PC-3 (cell line): ENCODE data around the gene PCYT2. TPM values are rescaled to one million over a fixed set of nuclear protein-coding genes. Genes with fewer than 3 reads are reported as not detected.

Source experiments
- ATAC-seq: fragments of 200-7000 bp; cut with Tn5 transposase; 2 replicates; pipeline ENCODE4 v1.9.1; 2020; ENCODE audit warnings: mild to moderate bottlenecking, moderate library complexity
- BruUV-seq: library from RNA; stranded (reverse); fragments of 400-500 nt; replicated peaks from 2 replicates; lab custom pipeline; 2021; lab: Mats Ljungman, UMichigan
- CTCF ChIA-PET: fragments of 300-600 bp; sonication (Branson Sonifier 250); formaldehyde crosslinking; loops from one replicate; lab custom pipeline; 2022; ENCODE audit warnings: antibody characterized with exemption; lab: Charles Lee
- POLR2A ChIA-PET: fragments of 300-600 bp; sonication (Branson Sonifier 250); formaldehyde crosslinking; loops from one replicate; lab custom pipeline; 2022; ENCODE audit warnings: antibody characterized with exemption; ENCODE audit not compliant: unreplicated experiment; lab: Charles Lee
- DNase-seq: peaks from one replicate; pipeline ENCODE4 v3.0.0-alpha.2; 2015
- H2AFZ ChIP-seq: fragments of 300-600 bp; sonication (generic); 2 replicates; pipeline ENCODE4 v1.6.0; 2016; ENCODE audit warnings: antibody characterized with exemption, low read length
- H3F3A ChIP-seq: fragments of 300-600 bp; sonication (generic); one replicate; pipeline ENCODE4 v1.6.0; 2017; ENCODE audit warnings: antibody characterized with exemption, low read length, control low read depth, mild to moderate bottlenecking; ENCODE audit not compliant: unreplicated experiment
- H3K27ac ChIP-seq: fragments of 300-600 bp; sonication (generic); 2 replicates; pipeline ENCODE4 v1.5.1; 2016; ENCODE audit warnings: mild to moderate bottlenecking, low read length
- H3K27me3 ChIP-seq: fragments of 300-600 bp; sonication (generic); 2 replicates; pipeline ENCODE4 v1.6.1; 2016; ENCODE audit warnings: low read length, mixed read lengths
- H3K36me3 ChIP-seq: fragments of 300-600 bp; sonication (generic); 2 replicates; pipeline ENCODE4 v1.6.1; 2016; ENCODE audit warnings: low read depth, mixed run types, low read length, mixed read lengths
- H3K4me1 ChIP-seq: fragments of 300-600 bp; sonication (generic); 2 replicates; pipeline ENCODE4 v1.5.1; 2016; ENCODE audit warnings: low read length; ENCODE audit not compliant: insufficient read depth
- H3K4me2 ChIP-seq: fragments of 300-600 bp; sonication (generic); 2 replicates; pipeline ENCODE4 v1.6.0; 2016; ENCODE audit warnings: low read length
- H3K4me3 ChIP-seq: fragments of 300-600 bp; sonication (generic); 2 replicates; pipeline ENCODE4 v1.5.1; 2016; ENCODE audit warnings: mild to moderate bottlenecking, low read length, mixed read lengths
- H3K79me2 ChIP-seq: fragments of 300-600 bp; sonication (generic); 2 replicates; pipeline ENCODE4 v1.6.1; 2017; ENCODE audit warnings: low read length, mixed read lengths
- H3K9ac ChIP-seq: fragments of 300-600 bp; sonication (generic); 2 replicates; pipeline ENCODE4 v1.6.0; 2016; ENCODE audit warnings: mild to moderate bottlenecking, low read length
- H3K9me2 ChIP-seq: fragments of 300-600 bp; sonication (generic); replicated peaks from 2 replicates; pipeline ENCODE4 v1.6.1; 2016; ENCODE audit warnings: mixed run types, low read length, mixed read lengths
- H3K9me3 ChIP-seq: fragments of 300-600 bp; sonication (generic); 2 replicates; pipeline ENCODE4 v1.6.1; 2016; ENCODE audit warnings: low read length, mixed read lengths
- H4K20me1 ChIP-seq: fragments of 300-600 bp; sonication (generic); 2 replicates; pipeline ENCODE4 v1.6.1; 2016; ENCODE audit warnings: low read length, mixed read lengths
- EZH2 ChIP-seq: fragments of 300-600 bp; sonication (generic); IDR thresholded peaks from one replicate; pipeline ENCODE4 v1.6.1; 2017; ENCODE audit warnings: antibody characterized with exemption, mild to moderate bottlenecking, low read length; ENCODE audit not compliant: unreplicated experiment
- EZH2phosphoT487 ChIP-seq: fragments of 300-600 bp; sonication (generic); IDR thresholded peaks from 2 replicates; pipeline ENCODE4 v1.6.1; 2018; ENCODE audit warnings: mild to moderate bottlenecking, antibody characterized with exemption, low read length, borderline replicate concordance
- intact Hi-C: fragments of 100-400 bp; cut with micrococcal nuclease; formaldehyde crosslinking; loops from 2 replicates; pipeline ENCODE4 v1.9.0; 2023
- total RNA-seq: library from RNA; depleted of rRNA; stranded (reverse); fragments of >200 nt; gene quantifications from 2 replicates; pipeline ENCODE4 v1.2.3, GENCODE V29; 2014
- TF ChIP-seq, protein P1 (sequence below): fragments of 300-600 bp; sonication (generic); conservative IDR thresholded peaks from 2 replicates; pipeline ENCODE4 v1.5.1; 2017; ENCODE audit warnings: antibody characterized with exemption, low read depth, mild to moderate bottlenecking, low read length

Gene PCYT2
- total RNA-seq, 1 experiment from 2014 or later: 33.3 TPM

DNA sequence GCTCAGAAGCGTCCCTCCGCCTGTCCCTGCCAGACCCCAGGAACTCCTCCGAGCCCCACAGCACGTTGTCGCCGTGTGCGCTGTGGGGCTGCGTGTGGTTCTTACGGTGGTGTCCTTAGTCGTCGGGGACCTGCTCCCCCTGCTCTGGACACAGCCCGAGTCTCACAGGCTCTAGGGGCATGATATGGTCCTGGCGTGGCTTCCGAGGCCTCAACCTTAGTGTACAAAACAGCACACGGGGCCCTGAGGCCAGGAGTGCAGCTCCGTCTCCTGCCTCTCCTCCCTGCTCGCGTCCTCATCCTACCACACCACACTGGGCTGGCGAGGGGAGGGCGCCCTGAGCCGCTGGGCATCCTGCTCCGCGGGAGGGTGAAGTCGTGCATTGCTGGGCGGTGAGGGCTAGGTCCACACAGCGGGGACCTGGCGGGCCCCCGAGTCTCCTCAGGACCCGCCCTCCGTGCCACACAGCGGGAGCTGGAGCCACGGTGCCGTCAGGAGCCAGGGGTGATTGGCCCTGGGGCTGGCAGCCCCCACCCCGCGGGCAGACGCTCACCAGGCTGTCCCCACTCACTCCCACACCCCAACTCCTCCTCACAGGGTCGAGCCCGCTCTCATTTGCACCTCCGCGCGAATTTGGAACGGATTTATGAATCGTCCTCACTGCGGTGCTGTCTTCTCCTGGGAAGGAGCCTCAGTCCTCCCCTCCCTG lies 17.5 kb upstream of the PCYT2 start:
- peaks cover 31% of the 10 kb centered on the region for H3K4me1 ChIP-seq

DNA sequence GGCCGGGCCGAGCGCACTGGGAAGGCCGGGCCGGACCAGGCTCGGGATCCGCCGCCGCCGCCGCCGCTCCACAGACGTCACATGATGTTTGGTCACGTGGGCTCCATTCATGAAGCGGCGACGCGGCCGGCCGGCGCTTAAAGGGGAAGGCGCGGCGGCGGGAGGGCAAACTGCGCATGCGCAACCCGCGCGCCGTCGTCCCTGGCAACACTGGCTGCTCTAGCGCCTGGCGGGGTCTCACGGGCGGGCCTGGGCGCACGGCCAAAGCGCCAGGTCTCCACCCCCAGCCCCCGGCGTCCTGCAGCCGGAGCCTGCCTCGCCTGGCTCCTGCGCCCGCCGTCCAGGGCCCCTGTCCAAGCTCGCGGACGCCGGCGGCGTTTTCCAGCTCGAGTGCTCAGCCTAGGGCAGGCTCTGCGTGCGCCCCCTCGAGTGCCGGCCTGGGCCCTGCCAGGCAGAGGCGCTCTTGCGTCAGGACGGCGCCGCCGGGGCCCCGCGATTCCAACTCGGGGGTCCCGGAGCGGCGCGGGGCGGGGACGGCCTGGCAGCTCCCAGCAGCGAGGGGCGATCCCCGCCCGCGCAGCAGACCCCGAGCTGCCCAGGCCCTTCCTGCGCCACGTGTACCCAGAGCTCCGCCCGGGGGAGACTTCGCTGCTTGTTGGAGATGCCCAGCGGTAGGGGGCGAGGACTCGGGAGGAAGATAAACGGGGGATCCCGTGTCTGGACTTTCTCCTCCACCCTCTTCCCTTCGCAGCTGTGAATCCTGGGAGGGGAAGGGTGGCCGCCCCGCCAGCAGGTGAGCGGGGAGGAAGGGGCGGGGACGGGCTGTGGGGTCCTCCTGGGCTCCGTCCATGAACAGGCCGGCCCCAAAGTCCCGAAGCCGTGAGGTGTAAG lies 16.7 kb upstream of the PCYT2 start, which contains the start of gene MAFG:
Gene MAFG, minus strand, starts transcription at position 83 of the 891 bp plus-strand sequence. CDS start 4,550 bp downstream, outside the sequence.
- H3K4me1 ChIP-seq: peaks cover 39% of the 10 kb centered on the region
- H4K20me1 ChIP-seq: no peaks in the 10 kb centered on the region
- peak within 1 kb of the TSS; percentile 80 for H3K27ac ChIP-seq
- peaks cover 54% of the 10 kb centered on the region for H3K79me2 ChIP-seq
- ChIA-PET POLR2A (interaction anchor here (0.7 to 1.0 kb wide), 2 partner anchors 110 to 217 kb away, joined by 3 to 4 read pairs; partner anchors contain the start of gene DCXR), CTCF (interaction anchor here (1.0 kb wide), 1 partner anchor 11 kb away, joined by 10 read pairs; no protein-coding TSS in a partner anchor)
- peak within 1 kb of the TSS; percentile 80 for H3K9ac ChIP-seq
- H3F3A ChIP-seq: no peaks in the 10 kb centered on the region
- no peaks in the 10 kb centered on the region for H3K36me3 ChIP-seq
- intact Hi-C loops: loop anchor here (5.0 kb wide), 1 partner anchor 56 kb away; the partner anchor contains the start of gene ARHGDIA
- peak within 1 kb of the TSS; percentile 81 for H3K4me3 ChIP-seq
- TF ChIP-seq, protein P1, sequence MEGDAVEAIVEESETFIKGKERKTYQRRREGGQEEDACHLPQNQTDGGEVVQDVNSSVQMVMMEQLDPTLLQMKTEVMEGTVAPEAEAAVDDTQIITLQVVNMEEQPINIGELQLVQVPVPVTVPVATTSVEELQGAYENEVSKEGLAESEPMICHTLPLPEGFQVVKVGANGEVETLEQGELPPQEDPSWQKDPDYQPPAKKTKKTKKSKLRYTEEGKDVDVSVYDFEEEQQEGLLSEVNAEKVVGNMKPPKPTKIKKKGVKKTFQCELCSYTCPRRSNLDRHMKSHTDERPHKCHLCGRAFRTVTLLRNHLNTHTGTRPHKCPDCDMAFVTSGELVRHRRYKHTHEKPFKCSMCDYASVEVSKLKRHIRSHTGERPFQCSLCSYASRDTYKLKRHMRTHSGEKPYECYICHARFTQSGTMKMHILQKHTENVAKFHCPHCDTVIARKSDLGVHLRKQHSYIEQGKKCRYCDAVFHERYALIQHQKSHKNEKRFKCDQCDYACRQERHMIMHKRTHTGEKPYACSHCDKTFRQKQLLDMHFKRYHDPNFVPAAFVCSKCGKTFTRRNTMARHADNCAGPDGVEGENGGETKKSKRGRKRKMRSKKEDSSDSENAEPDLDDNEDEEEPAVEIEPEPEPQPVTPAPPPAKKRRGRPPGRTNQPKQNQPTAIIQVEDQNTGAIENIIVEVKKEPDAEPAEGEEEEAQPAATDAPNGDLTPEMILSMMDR: peak; percentile 52
- TF ChIP-seq EZH2phosphoT487: no peak
- H3K9me3 ChIP-seq: no peaks in the 10 kb centered on the region
- ATAC-seq: peak; percentile 50
- H2AFZ ChIP-seq: peak within 1 kb of the TSS; percentile 78
- BruUV-seq: no TSS peak
- no peaks in the 10 kb centered on the region for H3K27me3 ChIP-seq
- peak within 1 kb of the TSS; percentile 96 for H3K4me2 ChIP-seq
- DNase-seq: peak; percentile 94
- H3K9me2 ChIP-seq: no peaks in the 10 kb centered on the region

More for the DNA sequence above, 17.5 kb upstream of the PCYT2 start:
- CTCF ChIA-PET: interaction anchor here (1.0 kb wide), 1 partner anchor 11 kb away, joined by 10 read pairs; no protein-coding TSS in a partner anchor
- Histone ChIP-seq H4K20me1 (no peaks in the 10 kb centered on the region), H3K27me3 (no peaks in the 10 kb centered on the region), H3K4me2 (peak overlapping the region; percentile 96), H2AFZ (peak overlapping the region; percentile 78), H3K36me3 (no peaks in the 10 kb centered on the region), H3K9me2 (no peaks in the 10 kb centered on the region), H3K4me3 (peak overlapping the region; percentile 81), H3K9ac (peak overlapping the region; percentile 80), H3K9me3 (no peaks in the 10 kb centered on the region), H3K79me2 (peaks cover 47% of the 10 kb centered on the region), H3F3A (no peaks in the 10 kb centered on the region), H3K27ac (0 out of 2 replicates have a peak overlapping the region, but pooled peaks have one; percentile 0)
- peak; percentile 21 for ATAC-seq
- TF ChIP-seq EZH2: no peak
- TF ChIP-seq, protein P1: no peak
- TF ChIP-seq EZH2phosphoT487: no peak
- intact Hi-C loops: loop anchor here (5.0 kb wide), 1 partner anchor 56 kb away; the partner anchor contains the start of gene ARHGDIA
- BruUV-seq: no TSS peak
- POLR2A ChIA-PET: interaction anchor here (0.7 kb wide), 1 partner anchor 217 kb away, joined by 3 read pairs; no protein-coding TSS in a partner anchor
- DNase-seq: peak; percentile 49
